ENCODE results near the gene RHOJ. TPM values are rescaled to one million over a fixed set of nuclear protein-coding genes. Genes with fewer than 3 reads are reported as not detected.
A peak's percentile ranks its signal among the peaks of the same experiment; 100 is the strongest.

Gene RHOJ
- total and polyA plus RNA-seq, 2 of the 4 experiments (the other 2 are of a cell fraction), result 9.5 to 33.9 TPM

GRCh38 chr14:63209160-63209559 lies 4.9 kb downstream of the RHOJ start:
- Histone ChIP-seq H3K4me1 (ENCODE audit: control insufficient read depth, insufficient read depth, low read length) (peaks cover 2% of the 10 kb centered on the region), H2BK5ac (ENCODE audit: low read depth, low read length, poor library complexity, severe bottlenecking) (no peak overlapping the region), H3K27ac (ENCODE audit: insufficient read depth, low read length) (no peak overlapping the region), H4K8ac (ENCODE audit: low read depth in 2 of 2, low read length in 2 of 2) (no peak overlapping the region), H3K14ac (replicated peaks; ENCODE audit: low read depth, low read length) (no peak overlapping the region), H2AFZ (replicated peaks; ENCODE audit: low read length, poor library complexity) (no peak overlapping the region), H4K20me1 (ENCODE audit: insufficient read depth, low read length) (no peaks in the 10 kb centered on the region), H3K56ac (ENCODE audit: extremely low read depth, insufficient read depth, low read length) (no peak overlapping the region), H3K23ac (ENCODE audit: low read depth, low read length) (no peak overlapping the region), H3K27me3 (ENCODE audit: control insufficient read depth, insufficient read depth, low read length) (no peaks in the 10 kb centered on the region), H3K9me1 (ENCODE audit: insufficient read depth, low read length) (no peaks in the 10 kb centered on the region), H3K4me2 (ENCODE audit: low read depth, low read length) (no peak overlapping the region), H2AK5ac (ENCODE audit: low read depth, low read length) (no peak overlapping the region), H2AK9ac (replicated peaks; ENCODE audit: low read depth, low read length, poor library complexity) (no peak overlapping the region), H4K91ac (ENCODE audit: insufficient read depth, low read depth, low read length) (no peak overlapping the region), H4K5ac (ENCODE audit: low read depth, low read length) (no peak overlapping the region), H2BK120ac (ENCODE audit: low read depth, low read length) (no peak overlapping the region), H2BK15ac (ENCODE audit: low read depth, low read length) (no peak overlapping the region), H3K9me3 (ENCODE audit: control insufficient read depth, insufficient read depth, low read length) (no peaks in the 10 kb centered on the region), H2BK20ac (ENCODE audit: low read depth, low read length) (no peak overlapping the region), H3K18ac (ENCODE audit: low read depth, low read length) (no peak overlapping the region), H3K4ac (ENCODE audit: low read depth, low read length) (no peak overlapping the region), H3K79me1 (ENCODE audit: low read depth in 1 of 2, low read length in 2 of 2) (no peaks in the 10 kb centered on the region), H3K9ac (ENCODE audit: low read depth, low read length) (no peak overlapping the region), H3K4me3 (ENCODE audit: insufficient read depth, low read depth, low read length) (no peak overlapping the region), H3K36me3 (ENCODE audit: control insufficient read depth, insufficient read depth, low read length) (no peaks in the 10 kb centered on the region)
- dilution Hi-C loops (cut with HindIII; ENCODE audit: low sequenced_read_pairs, unreplicated experiment), result no loop called here
- ATAC-seq (ENCODE audit: low read depth) (no peak), DNase-seq (peak; percentile 15)
- POLR2A ChIA-PET (ENCODE audit: unreplicated experiment), result no interaction called here
- WGBS, 2 experiments (ENCODE audit: extremely low coverage in 2 of 2, insufficient read length in 1 of 2), result no CpG with 5 or more reads among the region's 1 CpG
- intact Hi-C loops (cut with micrococcal nuclease), result no loop called here
- in situ Hi-C loops (cut with MboI; ENCODE audit: low sequenced_read_pairs), result no loop called here
- CTCF ChIA-PET, result no interaction called here
- no TSS peak for BruUV-seq (replicated peaks)
- no peak for TF ChIP-seq RAD21 (IDR thresholded peaks at IDR 0.05; ENCODE audit: low read length)
- TF ChIP-seq SMC3 (IDR thresholded peaks at IDR 0.05; ENCODE audit: low read depth, low read length), result no peak
- TF ChIP-seq, protein P1, sequence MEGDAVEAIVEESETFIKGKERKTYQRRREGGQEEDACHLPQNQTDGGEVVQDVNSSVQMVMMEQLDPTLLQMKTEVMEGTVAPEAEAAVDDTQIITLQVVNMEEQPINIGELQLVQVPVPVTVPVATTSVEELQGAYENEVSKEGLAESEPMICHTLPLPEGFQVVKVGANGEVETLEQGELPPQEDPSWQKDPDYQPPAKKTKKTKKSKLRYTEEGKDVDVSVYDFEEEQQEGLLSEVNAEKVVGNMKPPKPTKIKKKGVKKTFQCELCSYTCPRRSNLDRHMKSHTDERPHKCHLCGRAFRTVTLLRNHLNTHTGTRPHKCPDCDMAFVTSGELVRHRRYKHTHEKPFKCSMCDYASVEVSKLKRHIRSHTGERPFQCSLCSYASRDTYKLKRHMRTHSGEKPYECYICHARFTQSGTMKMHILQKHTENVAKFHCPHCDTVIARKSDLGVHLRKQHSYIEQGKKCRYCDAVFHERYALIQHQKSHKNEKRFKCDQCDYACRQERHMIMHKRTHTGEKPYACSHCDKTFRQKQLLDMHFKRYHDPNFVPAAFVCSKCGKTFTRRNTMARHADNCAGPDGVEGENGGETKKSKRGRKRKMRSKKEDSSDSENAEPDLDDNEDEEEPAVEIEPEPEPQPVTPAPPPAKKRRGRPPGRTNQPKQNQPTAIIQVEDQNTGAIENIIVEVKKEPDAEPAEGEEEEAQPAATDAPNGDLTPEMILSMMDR (conservative IDR thresholded peaks at IDR 0.05; ENCODE audit: low read depth, low read length), result no peak
- no peak for TF ChIP-seq MAFK (IDR thresholded peaks at IDR 0.05; ENCODE audit: low read depth, low read length)
- no peak for TF ChIP-seq MXI1 (IDR thresholded peaks at IDR 0.05; ENCODE audit: borderline replicate concordance, low read depth, low read length)
- no peak for TF ChIP-seq FOS (IDR thresholded peaks at IDR 0.05; ENCODE audit: low read depth, low read length)
- TF ChIP-seq USF2 (IDR thresholded peaks at IDR 0.05; ENCODE audit: low read depth, low read length), result no peak
- TF ChIP-seq POLR2A (IDR thresholded peaks at IDR 0.05; ENCODE audit: low read depth, low read length), result no peak
- TF ChIP-seq RCOR1 (IDR thresholded peaks at IDR 0.05; ENCODE audit: insufficient replicate concordance, low read length), result no peak
- TF ChIP-seq ELK1 (IDR thresholded peaks at IDR 0.05; ENCODE audit: borderline replicate concordance, low read depth, low read length), result no peak
- no peak for TF ChIP-seq CHD1 (IDR thresholded peaks at IDR 0.05; ENCODE audit: low read depth, low read length)
- no peak for TF ChIP-seq NFE2L2 (IDR thresholded peaks at IDR 0.05; ENCODE audit: low read depth, low read length)
- TF ChIP-seq CEBPB (IDR thresholded peaks at IDR 0.05; ENCODE audit: low read depth, low read length), result no peak
- no peak for TF ChIP-seq RFX5 (IDR thresholded peaks at IDR 0.05; ENCODE audit: low read depth, low read length)
- no peak for TF ChIP-seq MAZ (IDR thresholded peaks at IDR 0.05; ENCODE audit: borderline replicate concordance, low read depth, low read length)
- no peak for TF ChIP-seq BHLHE40 (IDR thresholded peaks at IDR 0.05; ENCODE audit: low read depth, low read length)

All from IMR-90 (cell line).